LNCAP (cell line): ENCODE measurements around the gene RARB.

ENCODE experiments used
- TF ChIP-seq, protein P1 (sequence below): fragments of 450-650 bp; IDR thresholded peaks from 2 replicates; pipeline ENCODE4 v1.5.1; 2017; ENCODE audit warnings: mild to moderate bottlenecking

Gene RARB

GRCh38 chr3:25468866-25469319, 40.8 kb downstream of the RARB start:
- TF ChIP-seq, protein P1, sequence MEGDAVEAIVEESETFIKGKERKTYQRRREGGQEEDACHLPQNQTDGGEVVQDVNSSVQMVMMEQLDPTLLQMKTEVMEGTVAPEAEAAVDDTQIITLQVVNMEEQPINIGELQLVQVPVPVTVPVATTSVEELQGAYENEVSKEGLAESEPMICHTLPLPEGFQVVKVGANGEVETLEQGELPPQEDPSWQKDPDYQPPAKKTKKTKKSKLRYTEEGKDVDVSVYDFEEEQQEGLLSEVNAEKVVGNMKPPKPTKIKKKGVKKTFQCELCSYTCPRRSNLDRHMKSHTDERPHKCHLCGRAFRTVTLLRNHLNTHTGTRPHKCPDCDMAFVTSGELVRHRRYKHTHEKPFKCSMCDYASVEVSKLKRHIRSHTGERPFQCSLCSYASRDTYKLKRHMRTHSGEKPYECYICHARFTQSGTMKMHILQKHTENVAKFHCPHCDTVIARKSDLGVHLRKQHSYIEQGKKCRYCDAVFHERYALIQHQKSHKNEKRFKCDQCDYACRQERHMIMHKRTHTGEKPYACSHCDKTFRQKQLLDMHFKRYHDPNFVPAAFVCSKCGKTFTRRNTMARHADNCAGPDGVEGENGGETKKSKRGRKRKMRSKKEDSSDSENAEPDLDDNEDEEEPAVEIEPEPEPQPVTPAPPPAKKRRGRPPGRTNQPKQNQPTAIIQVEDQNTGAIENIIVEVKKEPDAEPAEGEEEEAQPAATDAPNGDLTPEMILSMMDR, result no peak

GRCh38 chr3:25469558-25469957, 41.5 kb downstream of the RARB start:
- TF ChIP-seq, protein P1, result no peak

- TF ChIP-seq, protein P1, result no peak
Measured at GRCh38 chr3:25471081-25471768, 43.2 kb downstream of the RARB start.

- TF ChIP-seq, protein P1, result no peak
Measured at GRCh38 chr3:25472153-25472552, 44.1 kb downstream of the RARB start.

DNA sequence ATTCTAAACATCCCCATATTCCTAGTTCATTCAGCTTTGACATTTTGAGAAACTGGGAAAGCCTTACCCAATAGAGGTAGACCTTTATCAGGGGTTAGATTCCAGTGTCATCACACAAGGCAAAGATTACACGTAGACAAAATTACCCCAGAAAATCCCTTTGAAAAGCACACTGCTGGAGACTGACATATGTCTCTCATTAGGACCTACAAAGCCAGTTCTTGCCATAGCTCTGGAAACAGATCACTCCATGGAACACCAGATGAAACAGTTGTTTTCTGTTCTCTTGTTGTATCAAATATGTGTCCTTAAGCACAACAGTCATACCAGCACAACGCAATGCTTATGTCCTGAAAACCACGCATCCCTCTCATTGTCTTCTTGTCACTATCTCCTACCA, 44.7 kb downstream of the RARB start:
- TF ChIP-seq, protein P1, result no peak

DNA sequence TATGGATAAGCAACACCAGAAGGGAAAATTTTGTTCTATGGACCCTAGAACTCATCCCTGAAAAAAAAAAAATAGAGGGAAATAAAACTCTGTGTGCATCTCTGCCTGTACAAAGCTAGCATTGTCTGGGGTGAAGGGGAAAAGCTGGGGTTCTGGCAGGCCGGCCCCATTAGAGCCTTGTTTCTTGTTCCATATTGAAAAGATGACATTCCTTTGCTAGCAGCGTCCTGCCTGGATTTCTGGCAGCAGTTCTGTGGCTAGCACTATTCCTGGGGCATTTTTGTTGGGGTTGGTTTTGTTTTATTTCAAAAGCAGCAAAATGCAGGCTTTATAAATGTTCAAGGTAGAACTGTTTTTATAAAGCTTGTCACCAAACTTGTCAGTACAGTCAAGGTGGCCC, 45.2 kb downstream of the RARB start:
- TF ChIP-seq, protein P1, result no peak

DNA sequence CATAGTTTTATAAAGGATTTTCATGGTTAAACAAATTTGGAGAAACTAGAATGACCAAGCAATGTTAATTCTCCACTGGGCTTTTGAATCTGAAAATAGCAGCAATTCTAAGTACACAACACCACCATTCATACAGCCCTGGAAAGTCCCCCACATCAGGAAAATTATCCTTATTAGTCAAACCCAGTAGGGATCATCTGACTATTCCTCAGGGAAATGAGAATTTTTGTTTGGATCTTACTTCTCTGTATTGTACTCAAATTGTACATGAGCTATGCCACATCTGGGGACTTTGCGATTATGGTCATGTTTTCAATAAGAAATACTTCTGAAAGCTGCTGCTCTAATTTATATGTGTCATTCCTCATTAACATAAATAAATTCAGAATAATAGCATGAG, 46.0 kb downstream of the RARB start:
- TF ChIP-seq, protein P1, result no peak

DNA sequence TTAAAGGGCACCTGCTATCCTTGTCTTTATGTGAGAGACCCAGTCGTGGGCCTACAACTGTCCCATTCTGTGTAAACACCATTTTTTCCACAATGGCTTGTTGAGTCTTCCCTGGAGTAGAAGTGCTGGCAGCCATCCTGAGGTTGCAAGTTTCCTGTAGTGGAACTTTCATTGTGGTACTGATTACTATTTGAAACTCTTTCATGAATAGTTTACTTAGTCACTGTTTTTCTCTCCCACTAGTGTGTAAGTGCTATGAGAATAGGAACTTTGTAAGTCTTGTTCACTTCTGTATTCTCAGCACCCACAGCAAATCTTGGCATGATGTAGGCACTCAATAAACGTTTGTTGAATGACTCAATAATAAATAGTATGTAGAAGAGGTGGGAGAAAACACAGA, 48.6 kb downstream of the RARB start:
- TF ChIP-seq, protein P1, result no peak
